Kidney glomerular epithelial cell (primary cell): Measurements from ENCODE around the gene TMEM63B.

Experiments
- DNase-seq: peaks from one replicate; lab custom pipeline; 2025; lab: John Stamatoyannopoulos, UW

TMEM63B gene

DNA sequence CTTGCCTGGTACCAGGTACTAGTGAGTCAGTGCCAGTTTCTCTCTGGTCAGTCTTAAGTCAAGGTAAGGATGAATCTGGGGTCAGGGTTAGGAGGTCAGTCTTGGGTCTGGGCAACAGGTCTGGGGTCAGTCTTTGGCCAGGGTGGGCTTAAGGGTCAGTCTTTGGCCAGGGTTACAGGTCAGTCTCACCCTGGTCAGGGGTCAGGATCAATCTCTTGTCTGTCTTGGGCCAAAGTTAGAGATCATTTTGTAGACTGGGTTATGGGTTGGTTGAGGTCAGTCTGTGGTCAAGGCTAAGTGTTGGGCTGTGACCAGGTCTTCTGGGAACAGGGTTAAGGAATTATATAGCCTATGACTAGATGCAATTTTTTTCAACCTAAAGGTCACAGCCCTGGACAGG is 18.5 kb downstream of the TMEM63B start:
- no peak for DNase-seq

DNA sequence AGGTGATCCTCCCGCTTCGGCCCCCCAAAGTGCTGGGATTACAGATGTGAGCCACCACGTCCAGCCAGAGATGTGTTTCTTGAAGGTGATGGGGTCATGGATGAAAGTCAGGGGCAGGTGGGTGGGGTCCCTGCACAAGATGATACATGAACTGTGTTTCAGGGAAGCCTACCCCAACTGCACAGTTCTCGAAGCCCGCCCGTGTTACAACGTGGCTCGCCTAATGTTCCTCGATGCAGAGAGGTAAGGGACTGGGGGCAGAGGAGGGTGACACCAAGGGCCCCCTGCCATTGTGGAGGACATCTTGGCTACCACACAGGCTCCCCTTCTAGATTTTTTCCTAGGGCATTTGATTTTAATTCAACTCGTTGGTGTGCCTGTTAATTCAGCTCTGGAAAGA is 19.3 kb downstream of the TMEM63B start:
- no peak for DNase-seq

DNA sequence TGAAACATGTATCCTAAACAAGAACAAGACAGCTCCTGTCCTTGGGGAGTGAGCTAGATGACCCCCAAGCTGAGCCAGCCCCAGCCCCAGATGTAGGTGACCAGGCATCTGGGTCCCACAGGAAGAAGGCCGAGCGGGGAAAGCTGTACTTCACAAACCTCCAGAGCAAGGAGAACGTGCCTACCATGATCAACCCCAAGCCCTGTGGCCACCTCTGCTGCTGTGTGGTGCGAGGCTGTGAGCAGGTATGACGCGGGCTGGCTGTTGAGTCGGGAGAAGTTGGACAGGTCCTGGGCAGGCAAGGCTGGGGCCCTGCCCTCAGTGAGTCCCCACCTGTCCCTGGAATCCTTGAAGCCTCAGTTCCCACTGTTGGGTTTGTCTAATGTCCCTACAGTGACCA is 19.9 kb downstream of the TMEM63B start:
- no peak for DNase-seq

DNA sequence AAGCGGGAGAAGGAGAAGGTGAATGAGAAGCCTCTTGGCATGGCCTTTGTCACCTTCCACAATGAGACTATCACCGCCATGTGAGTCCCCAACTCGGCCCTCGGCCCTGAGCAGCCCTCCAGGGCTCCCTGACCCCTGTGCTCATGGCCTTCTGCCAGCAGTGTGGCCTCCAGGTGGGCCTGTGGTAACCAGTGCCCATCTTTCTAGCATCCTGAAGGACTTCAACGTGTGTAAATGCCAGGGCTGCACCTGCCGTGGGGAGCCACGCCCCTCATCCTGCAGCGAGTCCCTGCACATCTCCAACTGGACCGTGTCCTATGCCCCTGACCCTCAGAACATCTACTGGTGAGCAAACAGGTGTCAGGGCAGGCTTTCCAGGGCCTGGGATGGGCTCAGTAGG is 21.0 kb downstream of the TMEM63B start:
- no peak for DNase-seq

DNA sequence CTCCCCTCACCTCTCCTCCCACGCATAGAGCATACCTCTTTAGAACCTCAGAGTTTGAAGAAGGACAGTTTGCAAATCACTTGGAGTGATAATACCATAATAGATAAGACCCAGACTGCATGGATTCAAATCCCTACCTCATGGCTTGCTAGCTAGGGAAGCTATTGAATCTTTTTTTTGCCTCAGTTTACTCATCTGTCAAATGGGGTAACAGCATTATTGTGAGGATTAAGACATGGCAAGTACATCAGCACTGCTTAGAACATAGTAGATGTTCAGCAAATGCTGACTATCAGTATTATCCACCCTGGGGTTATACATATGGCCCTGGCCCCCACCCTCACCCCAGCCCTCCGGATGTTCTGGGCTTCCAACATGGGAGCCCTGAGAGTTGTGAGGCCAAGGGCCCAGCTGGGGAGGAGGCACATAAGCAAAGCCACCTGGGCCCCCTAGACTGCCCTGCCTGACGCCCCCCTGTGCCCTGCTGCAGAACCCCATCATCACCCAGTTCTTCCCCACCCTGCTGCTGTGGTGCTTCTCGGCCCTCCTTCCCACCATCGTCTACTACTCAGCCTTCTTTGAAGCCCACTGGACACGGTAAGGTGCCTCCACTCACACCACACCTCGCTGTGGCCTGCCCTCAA is 22.1 kb downstream of the TMEM63B start:
- DNase-seq: no peak

DNA sequence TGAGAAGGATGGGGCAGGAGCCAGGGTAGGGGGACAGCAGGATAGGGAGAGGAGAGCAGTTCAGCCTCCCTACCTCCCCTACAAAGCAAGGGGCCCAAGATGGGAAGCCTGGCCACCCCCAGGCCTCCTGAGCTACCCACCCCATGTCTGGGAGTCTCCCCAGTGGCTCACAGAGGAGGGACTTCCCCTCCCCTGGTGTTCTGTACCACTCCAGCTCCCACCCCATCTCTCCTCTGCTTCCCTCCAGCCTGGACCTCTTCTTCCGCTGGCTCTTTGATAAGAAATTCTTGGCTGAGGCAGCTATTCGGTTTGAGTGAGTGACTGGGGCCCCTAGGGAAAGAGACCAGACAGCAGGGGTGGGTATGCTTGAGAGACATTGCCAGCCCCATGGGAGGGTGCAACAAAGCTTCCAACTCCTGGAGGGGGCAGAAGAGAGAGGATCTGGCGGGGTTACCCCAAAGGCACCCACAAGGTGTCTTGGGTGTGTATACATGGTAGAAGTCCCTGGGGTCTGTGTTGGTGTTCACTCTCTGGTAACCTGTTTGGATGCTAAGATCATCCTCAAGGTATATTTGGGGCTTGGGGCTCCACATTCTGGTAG is 23.1 kb downstream of the TMEM63B start:
- no peak for DNase-seq

DNA sequence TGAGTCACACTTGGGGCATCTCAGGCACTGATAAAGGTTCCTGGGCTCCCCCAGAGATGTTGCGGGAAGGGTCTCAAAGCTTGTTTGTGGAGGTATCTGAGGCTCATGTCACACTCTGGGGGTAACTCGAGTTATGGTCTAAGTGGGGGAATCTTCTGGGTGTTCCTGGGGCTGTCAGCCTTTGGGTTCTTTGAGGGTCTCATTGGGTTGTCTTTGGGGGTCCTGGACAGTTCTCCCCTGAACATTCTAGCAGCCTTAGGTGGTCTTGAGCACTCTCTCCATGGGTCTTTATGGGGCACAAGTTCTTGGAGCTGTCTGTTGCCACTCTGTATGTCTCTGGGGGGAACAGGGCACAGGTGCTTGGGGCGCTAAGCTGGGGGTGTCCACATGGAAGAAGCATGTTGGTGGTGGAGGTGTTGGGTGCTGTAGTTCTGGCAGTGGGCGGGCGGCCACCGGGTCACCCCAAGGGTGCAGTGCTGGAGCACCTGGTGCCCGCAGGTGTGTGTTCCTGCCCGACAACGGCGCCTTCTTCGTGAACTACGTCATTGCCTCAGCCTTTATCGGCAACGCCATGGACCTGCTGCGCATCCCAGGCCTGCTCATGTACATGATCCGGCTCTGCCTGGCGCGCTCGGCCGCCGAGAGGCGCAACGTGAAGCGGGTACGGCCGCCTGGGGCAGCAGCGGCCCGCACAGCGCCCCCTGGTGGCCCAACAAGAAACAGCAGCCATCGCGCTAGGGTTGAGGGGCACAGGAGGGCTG is 24.2 kb downstream of the TMEM63B start:
- peak; percentile 16 for DNase-seq

DNA sequence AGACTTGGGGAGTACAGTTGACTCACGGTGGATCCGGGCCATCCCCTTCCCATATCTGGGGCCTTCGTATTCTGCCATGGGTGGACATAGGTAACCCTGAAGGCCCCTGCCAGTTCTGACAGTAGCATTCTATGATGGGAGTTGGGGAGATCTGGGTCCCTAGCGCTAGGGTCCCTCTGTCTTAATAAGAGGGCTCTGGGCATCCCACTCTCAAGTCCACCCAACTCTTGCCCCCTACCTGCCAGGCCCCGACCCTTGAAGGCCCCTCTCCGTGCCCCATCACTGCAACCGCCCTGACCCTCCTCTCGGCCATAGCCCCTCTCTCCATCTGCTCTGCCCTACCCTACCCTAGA is 24.7 kb downstream of the TMEM63B start:
- DNase-seq: no peak

DNA sequence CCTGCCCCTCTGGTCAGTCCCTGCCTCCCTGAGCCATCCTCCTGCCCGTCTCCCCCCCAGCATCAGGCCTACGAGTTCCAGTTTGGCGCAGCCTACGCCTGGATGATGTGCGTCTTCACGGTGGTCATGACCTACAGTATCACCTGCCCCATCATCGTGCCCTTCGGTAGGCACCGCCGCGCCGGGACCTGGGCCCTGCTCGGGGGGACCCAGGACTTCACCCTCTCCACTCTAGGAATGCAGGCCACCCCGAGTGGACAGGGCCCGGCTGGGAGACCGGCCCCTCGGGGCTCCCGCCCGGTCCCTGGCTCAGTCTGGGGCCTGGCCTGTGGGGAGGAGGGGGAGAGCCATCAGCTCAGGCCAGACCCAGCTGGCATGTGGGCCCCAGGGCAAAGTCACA is 25.2 kb downstream of the TMEM63B start:
- DNase-seq: no peak

DNA sequence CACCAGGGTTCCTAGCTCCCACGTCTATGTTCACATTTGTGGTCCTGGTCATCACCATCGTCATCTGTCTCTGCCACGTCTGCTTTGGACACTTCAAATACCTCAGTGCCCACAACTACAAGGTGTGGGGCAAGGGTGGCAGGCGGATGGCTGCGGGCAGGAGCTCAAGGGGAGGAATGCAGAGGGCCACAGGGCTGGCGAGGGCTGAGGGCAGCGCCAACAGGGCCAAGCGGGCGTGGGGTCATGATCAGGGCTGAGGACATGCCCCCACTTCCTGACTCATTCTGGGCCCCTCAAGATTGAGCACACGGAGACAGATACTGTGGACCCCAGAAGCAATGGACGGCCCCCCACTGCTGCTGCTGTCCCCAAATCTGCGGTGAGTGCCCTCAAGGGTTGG is 26.7 kb downstream of the TMEM63B start:
- no peak for DNase-seq

DNA sequence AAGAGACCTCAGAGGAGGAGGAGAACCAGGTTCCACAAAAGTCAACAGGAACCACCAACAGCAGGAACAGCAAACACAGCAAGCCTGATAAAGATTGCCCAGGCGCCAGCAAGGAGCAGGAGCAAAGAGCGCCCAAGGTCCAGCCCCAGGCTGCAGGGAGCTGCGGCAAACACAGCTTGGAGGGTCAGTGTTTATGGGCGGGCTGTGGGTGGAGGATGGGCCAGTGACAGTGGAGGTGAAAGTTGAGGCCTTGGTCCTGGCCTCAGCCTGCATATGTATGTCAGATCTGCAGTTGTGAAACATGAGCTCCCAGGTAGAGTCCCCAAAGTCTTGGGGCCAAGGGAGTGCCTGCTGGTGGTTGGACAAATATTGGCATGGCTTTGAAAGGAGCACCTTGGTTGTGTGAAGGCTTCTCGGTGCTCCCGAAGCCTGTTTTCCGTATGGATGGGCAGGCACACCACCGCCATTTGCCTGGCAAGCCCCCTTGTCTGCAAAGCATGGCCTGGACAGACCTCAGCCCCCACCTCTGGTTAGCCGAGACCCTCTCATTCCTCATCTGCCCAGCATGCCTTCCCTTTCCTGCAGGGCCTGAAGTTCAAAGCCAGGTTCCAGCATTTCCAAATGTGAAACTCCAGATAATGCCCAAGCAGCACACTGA is 29.3 kb downstream of the TMEM63B start:
- DNase-seq: no peak

DNA sequence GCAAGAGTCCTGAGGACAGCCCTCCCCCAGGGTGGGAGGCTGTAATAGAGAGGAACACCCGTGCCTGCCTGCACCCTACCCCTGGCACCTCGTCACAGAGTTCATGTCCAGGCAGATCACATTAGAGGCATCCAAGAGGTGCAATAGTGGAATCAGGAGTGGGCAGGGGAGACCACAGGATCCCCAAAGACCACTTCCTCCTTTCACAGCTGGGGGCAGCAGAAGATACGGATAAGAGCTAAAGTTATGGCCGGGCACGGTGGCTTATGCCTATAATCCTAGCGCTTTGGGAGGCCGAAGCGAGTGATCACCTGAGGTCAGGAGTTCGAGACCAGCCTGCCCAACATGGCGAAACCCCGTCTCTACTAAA is 29.8 kb downstream of the TMEM63B start:
- DNase-seq: no peak

DNA sequence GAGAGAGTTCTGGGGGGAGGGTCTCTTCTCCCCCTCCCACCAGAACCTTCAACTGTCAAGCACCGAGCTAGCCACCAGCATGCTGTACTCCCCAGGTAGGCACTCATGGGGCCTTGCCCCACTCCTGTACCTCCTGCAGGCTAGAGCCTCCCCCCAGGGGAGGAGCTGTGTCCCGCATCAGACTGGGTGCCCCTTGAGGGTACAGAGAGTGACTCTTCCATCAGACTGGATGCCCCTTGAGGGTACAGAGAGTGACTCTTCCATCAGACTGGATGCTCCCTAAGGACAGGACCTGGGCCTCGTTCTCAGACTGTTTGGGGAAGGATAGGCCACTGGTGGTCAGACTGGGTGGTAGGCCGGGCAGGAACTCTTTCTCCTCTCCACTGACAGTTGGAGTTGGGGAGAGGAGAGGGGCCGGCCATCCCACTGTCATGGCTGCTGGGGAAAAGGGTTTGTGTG is 31.4 kb downstream of the TMEM63B start, which contains the start of gene CAPN11:
TSS of gene CAPN11 (plus strand) at position 51 of the 459 bp plus-strand sequence. CDS start at position 80, 29 bp downstream.
- DNase-seq: no peak

DNA sequence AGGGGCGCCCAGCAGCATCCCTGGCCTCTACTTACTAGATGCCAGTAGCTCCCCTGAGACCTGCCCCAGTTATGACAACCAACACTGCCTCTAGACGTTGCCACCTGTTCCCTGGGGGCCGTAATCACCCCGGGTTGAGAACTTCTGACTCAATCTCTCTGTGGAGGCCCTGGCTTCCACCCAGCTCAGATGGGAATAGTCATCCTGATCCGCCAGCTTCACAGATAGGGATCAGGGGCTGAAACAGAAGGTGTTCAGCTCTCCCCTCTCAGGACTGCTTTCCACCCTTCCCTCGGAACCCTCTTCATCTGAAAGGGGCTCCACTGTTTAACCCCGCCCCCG is 34.6 kb downstream of the TMEM63B start:
- no peak for DNase-seq

DNA sequence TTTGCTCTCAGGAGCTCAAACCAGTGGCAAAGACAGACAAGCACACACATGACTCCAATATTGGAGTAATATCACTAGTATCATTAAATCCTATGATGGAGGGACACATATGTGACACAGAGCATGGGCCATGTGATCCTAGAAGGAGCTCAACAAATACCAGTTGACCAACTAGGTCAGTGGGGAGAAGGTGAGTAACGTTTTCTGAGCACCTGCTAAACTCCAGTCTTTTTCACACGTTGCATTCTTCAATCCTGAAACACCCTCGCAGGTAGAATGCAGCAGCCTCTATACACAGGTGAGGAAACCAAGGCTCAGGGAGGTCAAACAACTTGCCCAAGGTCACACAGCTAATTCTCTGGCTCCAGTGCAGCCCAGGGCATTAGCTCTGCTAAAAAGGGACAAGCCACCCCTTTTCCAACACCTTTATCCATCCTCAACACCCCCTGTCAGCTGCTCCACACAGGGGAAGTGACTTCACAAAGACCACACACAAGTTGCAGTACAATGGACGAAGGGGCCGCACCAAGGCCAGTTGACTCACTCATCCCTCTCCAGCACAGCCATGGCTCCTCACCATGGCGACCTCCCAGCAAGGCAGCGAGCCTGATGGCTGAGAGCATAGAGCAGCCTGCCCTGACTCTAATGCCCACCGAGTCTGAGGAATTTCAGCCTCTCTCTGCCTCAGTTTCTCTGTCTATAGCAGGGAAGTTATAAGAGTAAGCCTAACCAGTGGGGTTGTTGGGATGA is 35.7 kb downstream of the TMEM63B start:
- no peak for DNase-seq

DNA sequence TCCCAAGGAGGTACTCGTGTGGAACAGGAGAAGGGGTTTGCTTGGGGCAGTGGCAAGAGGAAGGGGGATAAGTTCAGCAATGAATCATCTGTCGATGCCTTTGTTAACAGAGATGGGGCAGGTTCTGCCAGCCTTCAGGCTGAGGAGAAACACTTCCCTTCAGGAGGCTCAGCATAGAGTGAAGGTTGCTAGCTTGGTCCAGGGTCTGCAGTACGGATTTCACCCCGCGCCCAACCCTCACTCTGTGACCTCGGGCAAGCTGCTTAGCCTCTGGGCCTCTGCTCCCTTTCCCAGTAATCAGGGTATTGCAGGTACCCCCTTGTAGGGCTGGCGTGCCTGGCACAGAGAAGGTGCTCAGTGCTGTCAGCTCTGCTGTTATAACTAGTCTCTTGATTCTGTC is 38.8 kb downstream of the TMEM63B start:
- no peak for DNase-seq

DNA sequence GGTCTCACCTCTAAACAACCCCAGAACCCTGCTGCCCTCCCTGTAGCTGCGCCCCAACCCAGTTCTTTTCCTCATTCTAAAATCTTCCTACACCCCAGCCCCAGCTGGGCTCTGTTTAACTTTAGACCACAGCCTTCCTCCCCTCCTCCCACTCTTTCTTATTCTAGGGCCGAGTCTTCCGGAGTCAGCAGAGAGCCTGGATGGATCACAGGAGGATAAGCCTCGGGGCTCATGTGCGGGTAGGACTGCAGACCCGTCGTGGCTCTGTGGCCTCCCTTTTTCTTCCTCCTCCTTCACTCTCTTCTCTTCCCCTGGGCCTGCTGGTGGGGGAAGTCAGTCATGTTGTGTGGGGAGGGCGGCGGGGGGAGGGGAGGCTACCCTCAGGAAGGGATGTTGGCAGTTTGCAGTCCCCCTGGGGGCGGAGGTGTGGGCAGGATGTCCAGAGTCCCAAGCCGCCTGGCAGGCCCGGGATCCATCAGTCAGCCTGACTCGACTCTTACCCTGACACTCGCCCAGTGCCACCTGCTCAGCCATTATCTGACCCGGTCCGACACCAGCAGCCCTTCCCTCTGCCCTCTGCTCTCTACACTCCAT is 39.3 kb downstream of the TMEM63B start:
- DNase-seq: no peak

DNA sequence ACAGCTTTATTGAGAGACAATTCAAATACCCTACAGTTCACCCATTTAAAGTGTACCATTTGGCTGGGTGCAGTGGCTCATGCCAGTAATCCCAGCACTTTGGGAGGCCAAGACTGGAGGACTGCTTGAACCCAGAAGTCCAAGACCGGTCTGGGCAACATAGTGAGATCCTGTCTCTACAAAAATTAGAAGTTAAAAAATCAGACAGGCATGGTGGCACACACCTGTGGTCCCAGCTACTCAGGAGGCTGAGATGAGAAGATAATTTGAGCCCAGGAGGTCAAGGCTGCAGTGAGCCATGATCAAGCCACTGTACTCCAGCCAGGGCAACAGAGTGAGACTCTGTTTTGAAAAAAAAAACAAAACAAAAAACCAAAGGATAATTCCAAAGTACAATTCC is 40.2 kb downstream of the TMEM63B start:
- no peak for DNase-seq

DNA sequence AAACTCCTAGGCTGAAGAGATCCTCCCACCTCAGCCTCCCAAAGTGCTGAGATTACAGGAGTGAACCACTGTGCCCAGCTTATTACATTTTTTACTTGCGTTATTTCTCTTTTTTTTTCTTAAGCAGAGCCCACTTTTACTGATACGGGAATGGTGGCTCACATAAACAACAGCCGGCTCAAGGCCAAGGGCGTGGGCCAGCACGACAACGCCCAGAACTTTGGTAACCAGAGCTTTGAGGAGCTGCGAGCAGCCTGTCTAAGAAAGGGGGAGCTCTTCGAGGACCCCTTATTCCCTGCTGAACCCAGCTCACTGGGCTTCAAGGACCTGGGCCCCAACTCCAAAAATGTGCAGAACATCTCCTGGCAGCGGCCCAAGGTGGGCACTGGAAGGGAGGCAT is 41.8 kb downstream of the TMEM63B start:
- no peak for DNase-seq

DNA sequence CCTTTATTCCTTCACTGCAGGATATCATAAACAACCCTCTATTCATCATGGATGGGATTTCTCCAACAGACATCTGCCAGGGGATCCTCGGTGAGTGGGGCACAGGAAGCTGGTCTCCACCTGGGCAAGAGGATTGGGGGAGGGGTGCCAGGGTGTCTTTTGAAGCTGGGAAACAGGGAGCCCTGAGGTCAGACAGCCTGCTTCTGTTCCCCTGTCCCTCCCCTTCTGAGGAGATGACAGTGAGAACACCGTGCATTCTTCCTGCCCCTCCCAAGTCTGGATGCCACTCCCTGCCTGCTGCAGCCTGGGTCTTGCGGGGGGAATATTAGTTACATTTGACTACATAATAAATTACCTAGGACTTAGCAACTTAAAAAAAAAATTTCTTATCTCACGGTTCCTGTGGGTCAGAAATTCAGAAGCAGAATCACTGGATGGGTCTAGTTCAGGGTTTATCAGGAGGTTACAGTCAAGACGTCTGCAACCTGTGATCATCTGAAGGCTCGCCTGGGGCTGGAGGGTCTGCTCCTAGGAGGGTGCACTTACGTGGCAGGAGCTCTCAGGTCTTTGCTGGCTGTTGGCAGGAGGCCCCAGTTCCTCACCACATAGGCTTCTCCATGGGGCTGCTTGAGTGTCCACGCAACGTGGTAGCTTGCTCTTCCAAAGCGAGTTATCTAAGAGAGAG is 42.7 kb downstream of the TMEM63B start:
- DNase-seq: no peak

DNA sequence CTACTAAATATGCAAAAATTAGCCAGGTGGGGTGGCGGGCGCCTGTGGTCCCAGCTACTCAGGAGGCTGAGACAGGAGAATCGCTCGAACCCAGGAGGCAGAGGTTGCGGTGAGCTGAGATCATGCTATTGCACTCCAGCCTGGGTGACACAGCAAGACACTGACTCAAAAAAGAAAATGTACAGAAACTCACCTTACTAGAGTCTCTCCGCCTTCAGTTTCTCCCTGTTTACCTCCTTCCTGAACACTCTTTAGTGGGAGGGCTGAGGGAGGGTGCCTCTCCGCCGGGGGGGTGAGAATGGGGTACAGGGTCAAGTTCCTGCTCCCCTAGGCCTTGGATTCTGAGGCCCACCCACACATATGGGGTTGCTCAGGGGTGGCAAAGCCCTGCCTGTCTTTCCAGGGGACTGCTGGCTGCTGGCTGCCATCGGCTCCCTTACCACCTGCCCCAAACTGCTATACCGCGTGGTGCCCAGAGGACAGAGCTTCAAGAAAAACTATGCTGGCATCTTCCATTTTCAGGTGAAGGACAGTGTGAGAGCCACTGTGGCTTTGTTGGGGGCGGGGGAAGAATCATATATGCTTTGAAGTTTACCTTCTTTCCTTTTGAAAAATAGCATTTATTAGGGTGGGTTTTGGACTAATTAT is 44.7 kb downstream of the TMEM63B start:
- no peak for DNase-seq
